DMS 273 (cell line): ENCODE data around the gene ZNF613.
"Not testable (repeated sequence)": the region's sequence is repeated elsewhere in the genome, so short reads cannot be mapped to it uniquely, and the experiment has no call there.

Experiments
- DNase-seq: peaks from one replicate; lab custom pipeline; 2025; ENCODE audit not compliant: unreplicated experiment; lab: John Stamatoyannopoulos, UW

ZNF613 gene

GRCh38 chr19:51938936-51939335 is 11.7 kb downstream of the ZNF613 start:
- no peak for DNase-seq

GRCh38 chr19:51944798-51945552 is 17.7 kb downstream of the ZNF613 start:
- DNase-seq: no peak

GRCh38 chr19:51946602-51947001 is 19.3 kb downstream of the ZNF613 start:
- no peak for DNase-seq

GRCh38 chr19:51948975-51949374 is 21.7 kb downstream of the ZNF613 start:
- DNase-seq: no peak

- not testable (repeated sequence) for DNase-seq
Measured at GRCh38 chr19:51957846-51958245, 30.6 kb downstream of the ZNF613 start.

- DNase-seq: no peak
Measured at GRCh38 chr19:51959791-51960190, 32.5 kb downstream of the ZNF613 start.

- DNase-seq: not testable (repeated sequence)
Measured at GRCh38 chr19:51960621-51961233, 33.5 kb downstream of the ZNF613 start.

GRCh38 chr19:51965583-51965982 is 38.3 kb downstream of the ZNF613 start:
- no peak for DNase-seq

- DNase-seq: no peak
Measured at GRCh38 chr19:51970718-51971117, 43.4 kb downstream of the ZNF613 start.

- DNase-seq: peak; percentile 33
Measured at GRCh38 chr19:51971624-51972023, 44.4 kb downstream of the ZNF613 start.

GRCh38 chr19:51975787-51976186 is 48.5 kb downstream of the ZNF613 start:
- not testable (repeated sequence) for DNase-seq

GRCh38 chr19:51976852-51977251 is 49.6 kb downstream of the ZNF613 start:
- DNase-seq: no peak

- DNase-seq: no peak
Measured at GRCh38 chr19:51977346-51977745, 50.1 kb downstream of the ZNF613 start.

GRCh38 chr19:51978882-51979281 is 51.6 kb downstream of the ZNF613 start:
- DNase-seq: no peak

- DNase-seq: no peak
Measured at GRCh38 chr19:51980116-51980736, 53.0 kb downstream of the ZNF613 start.

GRCh38 chr19:51980926-51981325 is 53.7 kb downstream of the ZNF613 start:
- not testable (repeated sequence) for DNase-seq

GRCh38 chr19:51983361-51983760 is 56.1 kb downstream of the ZNF613 start:
- no peak for DNase-seq

GRCh38 chr19:51986309-51987291 is 59.3 kb downstream of the ZNF613 start, which contains the start of gene ZNF350:
Gene ZNF350, minus strand, starts transcription at chr19:51986840. Its CDS starts 12,480 bp downstream, at chr19:51974360.
- DNase-seq: peak; percentile 98

GRCh38 chr19:51993422-51993821 is 66.2 kb downstream of the ZNF613 start:
- no peak for DNase-seq

- no peak for DNase-seq
Measured at GRCh38 chr19:51994048-51994644, 66.9 kb downstream of the ZNF613 start.
